ENCODE measurements around the gene MMP1. TPM values are rescaled to one million over a fixed set of nuclear protein-coding genes. Genes with fewer than 3 reads are reported as not detected.

MMP1 gene
- total RNA-seq, 3 donors from 2014 or later (not counting 1 experiment from before 2014, with no cell fraction given), result not detected

GRCh38 chr11:102781676-102782075 is 16.3 kb downstream of the MMP1 start:
- no peak for TF ChIP-seq CTCF (IDR thresholded peaks at IDR 0.05)
- Mint-ChIP-seq H3K9me3 (peaks cover 2 to 3% of the 10 kb centered on the region in 2 donors), H3K27ac (no peak overlapping the region), H3K36me3 (no peaks in the 10 kb centered on the region), H3K4me3 (no peak overlapping the region), H3K4me1 (no peaks in the 10 kb centered on the region), H3K27me3 (ENCODE audit: low read depth in 2 of 2) (no peaks in the 10 kb centered on the region)
- H3K4me1 ChIP-seq (ENCODE audit: control insufficient read depth, insufficient read depth, low read length), result no peaks in the 10 kb centered on the region
- no peak overlapping the region for H3K4me3 ChIP-seq (ENCODE audit: low read length)
- peaks cover 2% of the 10 kb centered on the region for H3K27me3 ChIP-seq (ENCODE audit: control insufficient read depth, insufficient read depth, low read length)
- H3K27ac ChIP-seq (ENCODE audit: low read length), result no peak overlapping the region
- H3K9me3 ChIP-seq (ENCODE audit: control insufficient read depth, insufficient read depth, low read length), result no peaks in the 10 kb centered on the region
- ATAC-seq (no peak), DNase-seq (no peak)
- WGBS (ENCODE audit: insufficient coverage), result 94% methylated on average over 1 of the region's 2 CpGs
- H3K36me3 ChIP-seq (ENCODE audit: control insufficient read depth, insufficient read depth, low read length), result no peaks in the 10 kb centered on the region
- intact Hi-C loops (cut with micrococcal nuclease), result no loop called here

GRCh38 chr11:102780491-102780918 is 17.5 kb downstream of the MMP1 start, which contains the start of gene MMP10:
TSS of gene MMP10 (minus strand) at chr11:102780628. CDS start at chr11:102780591, 37 bp downstream.
- Mint-ChIP-seq H3K36me3 (no peaks in the 10 kb centered on the region), H3K9me3 (peaks cover 2 to 3% of the 10 kb centered on the region in 2 donors), H3K4me1 (no peaks in the 10 kb centered on the region), H3K4me3 (no peak within 1 kb of the TSS), H3K27ac (no peak within 1 kb of the TSS), H3K27me3 (ENCODE audit: low read depth in 2 of 2) (no peaks in the 10 kb centered on the region)
- Histone ChIP-seq H3K4me1 (ENCODE audit: control insufficient read depth, insufficient read depth, low read length) (no peaks in the 10 kb centered on the region), H3K4me3 (ENCODE audit: low read length) (no peak within 1 kb of the TSS), H3K27ac (ENCODE audit: low read length) (no peak within 1 kb of the TSS), H3K27me3 (ENCODE audit: control insufficient read depth, insufficient read depth, low read length) (peaks cover 2% of the 10 kb centered on the region), H3K36me3 (ENCODE audit: control insufficient read depth, insufficient read depth, low read length) (no peaks in the 10 kb centered on the region), H3K9me3 (ENCODE audit: control insufficient read depth, insufficient read depth, low read length) (no peaks in the 10 kb centered on the region)
- 60% methylated on average over 1 of the region's 2 CpGs for WGBS (ENCODE audit: insufficient coverage)
- no peak for DNase-seq
- no peak for TF ChIP-seq CTCF (IDR thresholded peaks at IDR 0.05)
- ATAC-seq, result no peak
- intact Hi-C loops (cut with micrococcal nuclease), result no loop called here

- Histone ChIP-seq H3K27ac (ENCODE audit: low read length) (no peak overlapping the region), H3K27me3 (ENCODE audit: control insufficient read depth, insufficient read depth, low read length) (peaks cover 2% of the 10 kb centered on the region), H3K36me3 (ENCODE audit: control insufficient read depth, insufficient read depth, low read length) (no peaks in the 10 kb centered on the region), H3K9me3 (ENCODE audit: control insufficient read depth, insufficient read depth, low read length) (no peaks in the 10 kb centered on the region), H3K4me1 (ENCODE audit: control insufficient read depth, insufficient read depth, low read length) (no peaks in the 10 kb centered on the region), H3K4me3 (ENCODE audit: low read length) (no peak overlapping the region)
- Mint-ChIP-seq H3K36me3 (no peaks in the 10 kb centered on the region), H3K9me3 (no peaks in the 10 kb centered on the region), H3K4me3 (no peak overlapping the region), H3K27me3 (ENCODE audit: low read depth in 2 of 2) (peaks cover 5 to 8% of the 10 kb centered on the region in 2 donors), H3K27ac (no peak overlapping the region), H3K4me1 (no peaks in the 10 kb centered on the region)
- no peak for TF ChIP-seq CTCF (IDR thresholded peaks at IDR 0.05)
- DNase-seq (no peak), ATAC-seq (no peak)
- intact Hi-C loops (cut with micrococcal nuclease), result no loop called here
- 92% methylated on average over 5 of the region's 5 CpGs for WGBS (ENCODE audit: insufficient coverage)
Observed at GRCh38 chr11:102776454-102776853, 21.5 kb downstream of the MMP1 start.

GRCh38 chr11:102773386-102773785 is 24.6 kb downstream of the MMP1 start:
- Mint-ChIP-seq H3K36me3 (no peaks in the 10 kb centered on the region), H3K9me3 (no peaks in the 10 kb centered on the region), H3K4me3 (no peak overlapping the region), H3K27ac (no peak overlapping the region), H3K4me1 (no peaks in the 10 kb centered on the region), H3K27me3 (ENCODE audit: low read depth in 2 of 2) (peaks cover 7 to 19% of the 10 kb centered on the region in 2 donors)
- Histone ChIP-seq H3K4me1 (ENCODE audit: control insufficient read depth, insufficient read depth, low read length) (no peaks in the 10 kb centered on the region), H3K9me3 (ENCODE audit: control insufficient read depth, insufficient read depth, low read length) (no peaks in the 10 kb centered on the region), H3K27me3 (ENCODE audit: control insufficient read depth, insufficient read depth, low read length) (peaks cover 2% of the 10 kb centered on the region), H3K36me3 (ENCODE audit: control insufficient read depth, insufficient read depth, low read length) (no peaks in the 10 kb centered on the region), H3K4me3 (ENCODE audit: low read length) (no peak overlapping the region), H3K27ac (ENCODE audit: low read length) (no peak overlapping the region)
- no peak for TF ChIP-seq CTCF (IDR thresholded peaks at IDR 0.05)
- no peak for DNase-seq
- intact Hi-C loops (cut with micrococcal nuclease), result no loop called here
- no peak for ATAC-seq
- 90% methylated on average over 4 of the region's 4 CpGs for whole genome bisulfite sequencing (ENCODE audit: insufficient coverage)
